WTC11 (cell line): ENCODE results near the gene ISOC2. TPM values are rescaled to one million over a fixed set of nuclear protein-coding genes. Genes with fewer than 3 reads are reported as not detected.

Source experiments
- ARID4B ChIP-seq: sonication (generic); formaldehyde crosslinking; IDR thresholded peaks from 2 replicates; pipeline ENCODE4 v1.8.0; 2023; ENCODE audit warnings: missing genetic modification reagents, mild to moderate bottlenecking, borderline replicate concordance
- ATF6 ChIP-seq: sonication (generic); formaldehyde crosslinking; IDR thresholded peaks from 2 replicates; pipeline ENCODE4 v1.8.1; 2023; ENCODE audit warnings: mild to moderate bottlenecking, missing genetic modification reagents
- CBFB ChIP-seq: sonication (generic); formaldehyde crosslinking; IDR thresholded peaks from 2 replicates; pipeline ENCODE4 v1.8.1; 2022; ENCODE audit warnings: mild to moderate bottlenecking, low read depth, missing genetic modification reagents
- CDX4 ChIP-seq: fragments of 250-450 bp; sonication (Bioruptor Pico); IDR thresholded peaks from 2 replicates; pipeline ENCODE4 v1.9.0; 2021; ENCODE audit warnings: moderate library complexity, mild to moderate bottlenecking, inconsistent platforms, borderline replicate concordance
- ELF4 ChIP-seq: sonication (generic); formaldehyde crosslinking; IDR thresholded peaks from 2 replicates; pipeline ENCODE4 v1.8.1; 2022; ENCODE audit warnings: low read depth, mild to moderate bottlenecking, moderate library complexity, missing genetic modification reagents
- ERG ChIP-seq: fragments of 250-450 bp; sonication (Bioruptor Pico); IDR thresholded peaks from 2 replicates; pipeline ENCODE4 v1.8.0; 2021; ENCODE audit warnings: mild to moderate bottlenecking
- FOXJ3 ChIP-seq: sonication (generic); formaldehyde crosslinking; IDR thresholded peaks from 2 replicates; pipeline ENCODE4 v1.9.0; 2021; ENCODE audit warnings: missing genetic modification reagents, mild to moderate bottlenecking, borderline replicate concordance
- FOXK1 ChIP-seq: sonication (generic); formaldehyde crosslinking; IDR thresholded peaks from 2 replicates; pipeline ENCODE4 v1.8.0; 2022; ENCODE audit warnings: mild to moderate bottlenecking, moderate library complexity, missing genetic modification reagents
- GTF2I ChIP-seq: fragments of 250-450 bp; sonication (Bioruptor Pico); conservative IDR thresholded peaks from 2 replicates; pipeline ENCODE4 v1.4.0; 2021; ENCODE audit warnings: mild to moderate bottlenecking
- JUN ChIP-seq: sonication (generic); formaldehyde crosslinking; IDR thresholded peaks from 2 replicates; pipeline ENCODE4 v1.8.0; 2023; ENCODE audit warnings: mild to moderate bottlenecking, missing genetic modification reagents
- MAX ChIP-seq: sonication (generic); formaldehyde crosslinking; IDR thresholded peaks from 2 replicates; pipeline ENCODE4 v1.8.0; 2022; ENCODE audit warnings: mild to moderate bottlenecking, missing genetic modification reagents
- MYBL2 ChIP-seq: sonication (generic); formaldehyde crosslinking; IDR thresholded peaks from 2 replicates; pipeline ENCODE4 v1.8.1; 2023; ENCODE audit warnings: mild to moderate bottlenecking, moderate library complexity, missing genetic modification reagents
- NFATC4 ChIP-seq: fragments of 250-450 bp; sonication (Bioruptor Pico); IDR thresholded peaks from 2 replicates; pipeline ENCODE4 v1.9.0; 2021; ENCODE audit warnings: mild to moderate bottlenecking
- NFE2L1 ChIP-seq: sonication (generic); formaldehyde crosslinking; IDR thresholded peaks from 2 replicates; pipeline ENCODE4 v1.8.1; 2023; ENCODE audit warnings: missing genetic modification reagents
- NFYB ChIP-seq: sonication (generic); formaldehyde crosslinking; conservative IDR thresholded peaks from 2 replicates; pipeline ENCODE4 v1.8.0; 2022; ENCODE audit warnings: low read depth, missing genetic modification reagents
- PRRX2 ChIP-seq: fragments of 250-450 bp; sonication (Bioruptor Pico); IDR thresholded peaks from 2 replicates; pipeline ENCODE4 v1.8.0; 2021; ENCODE audit warnings: mild to moderate bottlenecking
- RELA ChIP-seq: sonication (generic); formaldehyde crosslinking; IDR thresholded peaks from 2 replicates; pipeline ENCODE4 v1.8.1; 2022; ENCODE audit warnings: missing genetic modification reagents, mild to moderate bottlenecking, borderline replicate concordance
- SMAD3 ChIP-seq: sonication (generic); formaldehyde crosslinking; IDR thresholded peaks from 2 replicates; pipeline ENCODE4 v1.8.0; 2022; ENCODE audit warnings: missing genetic modification reagents, mild to moderate bottlenecking, borderline replicate concordance
- STAT6 ChIP-seq: sonication (generic); formaldehyde crosslinking; conservative IDR thresholded peaks from 2 replicates; pipeline ENCODE4 v1.8.1; 2023; ENCODE audit warnings: mild to moderate bottlenecking, low read depth, missing genetic modification reagents, moderate library complexity
- TEAD1 ChIP-seq: sonication (generic); formaldehyde crosslinking; IDR thresholded peaks from 2 replicates; pipeline ENCODE4 v1.8.0; 2022; ENCODE audit warnings: mild to moderate bottlenecking, missing genetic modification reagents
- TEAD4 ChIP-seq: sonication (generic); formaldehyde crosslinking; IDR thresholded peaks from 2 replicates; pipeline ENCODE4 v1.8.0; 2022; ENCODE audit warnings: mild to moderate bottlenecking, missing genetic modification reagents
- ZBTB21 ChIP-seq: sonication (generic); formaldehyde crosslinking; IDR thresholded peaks from 2 replicates; pipeline ENCODE4 v1.8.1; 2023; ENCODE audit warnings: mild to moderate bottlenecking, missing genetic modification reagents, borderline replicate concordance
- ZNF416 ChIP-seq: fragments of 250-450 bp; sonication (Bioruptor Pico); IDR thresholded peaks from 2 replicates; pipeline ENCODE4 v1.9.0; 2021; ENCODE audit warnings: mild to moderate bottlenecking, inconsistent platforms
- total RNA-seq: library from RNA; stranded (reverse); gene quantifications from 3 replicates; pipeline ENCODE4 v1.2.3, GENCODE V29; 2021

The ISOC2 gene
- total RNA-seq, 1 experiment from 2014 or later, result 96.3 TPM

- no peak for TF ChIP-seq SMAD3
- peak; percentile 95 for TF ChIP-seq MAX
- no peak for TF ChIP-seq ZBTB21
- peak; percentile 91 for TF ChIP-seq NFYB (CRISPR knock-in tag)
- TF ChIP-seq NFE2L1 (CRISPR knock-in tag), result 0 out of 2 replicates have a peak, but pooled peaks have one; percentile 48
- TF ChIP-seq ZNF416 (CRISPR knock-in tag), result no peak
- no peak for TF ChIP-seq ELF4 (CRISPR knock-in tag)
- TF ChIP-seq FOXK1, result peak; percentile 79
- peak; percentile 87 for TF ChIP-seq MYBL2 (CRISPR knock-in tag)
- peak; percentile 58; the same call in 1 of the 2 replicates for TF ChIP-seq JUN (CRISPR knock-in tag)
- TF ChIP-seq TEAD1 (CRISPR knock-in tag), result peak; percentile 84; the same call in 1 of the 2 replicates
- TF ChIP-seq NFATC4 (CRISPR knock-in tag), result 0 out of 2 replicates have a peak, but pooled peaks have one; percentile 24
- TF ChIP-seq FOXJ3 (CRISPR knock-in tag), result no peak
- no peak for TF ChIP-seq STAT6 (CRISPR knock-in tag)
- peak; percentile 91; the same call in 1 of the 2 replicates for TF ChIP-seq ARID4B (CRISPR knock-in tag)
- 0 out of 2 replicates have a peak, but pooled peaks have one; percentile 65 for TF ChIP-seq PRRX2 (CRISPR knock-in tag)
- peak; percentile 69; the same call in 1 of the 2 replicates for TF ChIP-seq ATF6 (CRISPR knock-in tag)
- peak; percentile 100 for TF ChIP-seq GTF2I (CRISPR knock-in tag)
- TF ChIP-seq CBFB (CRISPR knock-in tag), result no peak
- peak; percentile 78; the same call in 1 of the 2 replicates for TF ChIP-seq ERG (CRISPR knock-in tag)
- no peak for TF ChIP-seq RELA
- no peak for TF ChIP-seq CDX4 (CRISPR knock-in tag)
- TF ChIP-seq TEAD4, result no peak
These were observed at the start of gene ISOC2 (continued) for GRCh38 chr19:55461259-55461973.
